GM19455 (cell line): Measurements from ENCODE around the gene AP3S1.
A peak's percentile ranks its signal among the peaks of the same experiment; 100 is the strongest.
"Not testable (repeated sequence)": the region's sequence is repeated elsewhere in the genome, so short reads cannot be mapped to it uniquely, and the experiment has no call there.

Source experiments
- ATAC-seq: cut with Tn5 transposase; IDR thresholded peaks from one replicate; pipeline ENCODE4 v1.9.1; 2021; ENCODE audit not compliant: unreplicated experiment

Gene AP3S1

GRCh38 chr5:115824983-115825382, 16.8 kb upstream of the AP3S1 start:
- not testable (repeated sequence) for ATAC-seq

- no peak for ATAC-seq
Measured at GRCh38 chr5:115825948-115826347, 15.8 kb upstream of the AP3S1 start.

- no peak for ATAC-seq
Measured at GRCh38 chr5:115829913-115830312, 11.8 kb upstream of the AP3S1 start.

- ATAC-seq, result peak; percentile 66
Measured at GRCh38 chr5:115831163-115831768, 10.5 kb upstream of the AP3S1 start.

- no peak for ATAC-seq
Measured at GRCh38 chr5:115835481-115835880, 6.3 kb upstream of the AP3S1 start.

GRCh38 chr5:115838885-115839518, 2.7 kb upstream of the AP3S1 start:
- ATAC-seq, result no peak

- no peak for ATAC-seq
Measured at GRCh38 chr5:115840873-115841272, 862 bp upstream of the AP3S1 start.

- peak; percentile 38 for ATAC-seq
Measured at GRCh38 chr5:115842089-115842935, 577 bp downstream of the AP3S1 start.

GRCh38 chr5:115842952-115843351, 1.2 kb downstream of the AP3S1 start:
- ATAC-seq, result no peak

- ATAC-seq, result no peak
Measured at GRCh38 chr5:115843444-115844130, 1.9 kb downstream of the AP3S1 start.

GRCh38 chr5:115844321-115844817, 2.6 kb downstream of the AP3S1 start:
- no peak for ATAC-seq

- ATAC-seq, result no peak
Measured at GRCh38 chr5:115847290-115847689, 5.6 kb downstream of the AP3S1 start.

- no peak for ATAC-seq
Measured at GRCh38 chr5:115849258-115849798, 7.6 kb downstream of the AP3S1 start.

- no peak for ATAC-seq
Measured at GRCh38 chr5:115850744-115851416, 9.1 kb downstream of the AP3S1 start.

- no peak for ATAC-seq
Measured at GRCh38 chr5:115854139-115854538, 12.4 kb downstream of the AP3S1 start.

- no peak for ATAC-seq
Measured at GRCh38 chr5:115855959-115856358, 14.2 kb downstream of the AP3S1 start.

- no peak for ATAC-seq
Measured at GRCh38 chr5:115857057-115857479, 15.3 kb downstream of the AP3S1 start.

GRCh38 chr5:115857626-115858349, 16.1 kb downstream of the AP3S1 start:
- no peak for ATAC-seq

GRCh38 chr5:115858396-115858795, 16.7 kb downstream of the AP3S1 start:
- no peak for ATAC-seq

- no peak for ATAC-seq
Measured at GRCh38 chr5:115859378-115859777, 17.6 kb downstream of the AP3S1 start.
